A549 (cell line): ENCODE data around the gene ACTG2. TPM values are rescaled to one million over a fixed set of nuclear protein-coding genes. Genes with fewer than 3 reads are reported as not detected.

ENCODE experiments used
- ATAC-seq, 2 experiments: fragments of 200-7000 bp in 1 of 2; fragments of >200 bp in 1 of 2; cut with Nextera tagmentation in 1 of 2; cut with Tn5 transposase in 1 of 2; 3 replicates each; pipeline versions ENCODE4 v1.8.0 to v1.9.1; 2018 to 2020; ENCODE audit warnings: mild to moderate bottlenecking in 1 of 2, moderate library complexity in 1 of 2
- CTCF ChIA-PET: fragments of 300-600 bp; sonication (Branson Sonifier 250); formaldehyde crosslinking; extraction: SDS; loops from one replicate; lab custom pipeline; 2021; ENCODE audit warnings: antibody characterized with exemption, inconsistent platforms; lab: Yijun Ruan, JAX
- POLR2A ChIA-PET: fragments of 350-600 bp; formaldehyde crosslinking; extraction: SDS; loops from one replicate; lab custom pipeline; 2021; ENCODE audit warnings: antibody characterized with exemption, inconsistent platforms; lab: Yijun Ruan, JAX
- DNase-seq, 2 experiments: peaks; one replicate each; pipeline versions ENCODE4 v3.0.0 to v3.0.0-alpha.2; 2011 to 2016; ENCODE audit warnings: low read depth in 1 of 2, low spot score in 1 of 2
- FAIRE-seq: peaks from 2 replicates; lab custom pipeline; 2011; peaks lifted over from hg19 to GRCh38; lab: Jason Lieb, UNC
- H3K27ac ChIP-seq, 2 experiments: fragments of >200 bp; sonication (Bioruptor Twin); formaldehyde crosslinking; 3 replicates each; pipeline ENCODE4 v1.5.1; 2016 to 2017
- H3K4me1 ChIP-seq: fragments of >200 bp; sonication (Bioruptor Twin); formaldehyde crosslinking; 3 replicates; pipeline ENCODE4 v1.6.1; 2016
- H3K4me2 ChIP-seq: fragments of >200 bp; sonication (Bioruptor Twin); formaldehyde crosslinking; 3 replicates; pipeline ENCODE4 v1.6.1; 2016
- H3K4me3 ChIP-seq: fragments of >200 bp; sonication (Bioruptor Twin); formaldehyde crosslinking; 3 replicates; pipeline ENCODE4 v1.5.1; 2016
- H3K9me3 ChIP-seq: fragments of >200 bp; sonication (Bioruptor Twin); formaldehyde crosslinking; 3 replicates; pipeline ENCODE4 v1.6.1; 2016
- CEBPB ChIP-seq, 2 experiments: fragments of >200 bp in 1 of 2; sonication (Bioruptor Twin) in 1 of 2; formaldehyde crosslinking in 1 of 2; IDR thresholded peaks; 2 replicates each; pipeline ENCODE4 v1.6.1; 2012 to 2016
- CHD2 ChIP-seq: fragments of 150-350 bp; IDR thresholded peaks from 2 replicates; pipeline ENCODE4 v1.6.1; 2014; ENCODE audit warnings: low read length; ENCODE audit not compliant: partially characterized antibody
- CTCF ChIP-seq: fragments of >200 bp; sonication (Bioruptor Twin); formaldehyde crosslinking; IDR thresholded peaks from 3 replicates; pipeline ENCODE4 v1.5.1; 2016
- E2F6 ChIP-seq: IDR thresholded peaks from 2 replicates; pipeline ENCODE4 v1.6.1; 2012; ENCODE audit warnings: low read depth, borderline replicate concordance
- FOSB ChIP-seq: fragments of 250-450 bp; sonication (Bioruptor Pico); IDR thresholded peaks from 2 replicates; pipeline ENCODE4 v1.5.0; 2020; ENCODE audit warnings: mild to moderate bottlenecking, moderate library complexity
- HEYL ChIP-seq: fragments of 250-450 bp; sonication (Bioruptor Pico); IDR thresholded peaks from 2 replicates; pipeline ENCODE4 v1.8.0; 2021; ENCODE audit warnings: mild to moderate bottlenecking, moderate library complexity
- HOXA7 ChIP-seq: fragments of 250-450 bp; sonication (Bioruptor Pico); IDR thresholded peaks from 2 replicates; pipeline ENCODE4 v1.5.0; 2020; ENCODE audit warnings: mild to moderate bottlenecking, moderate library complexity
- HOXB13 ChIP-seq: fragments of 250-450 bp; sonication (Bioruptor Pico); IDR thresholded peaks from 2 replicates; pipeline ENCODE4 v1.5.0; 2020; ENCODE audit warnings: low read depth, mild to moderate bottlenecking, moderate library complexity
- KDM1A ChIP-seq: fragments of 200-600 bp; sonication (generic); IDR thresholded peaks from 2 replicates; pipeline ENCODE4 v1.6.1; 2016; ENCODE audit warnings: low read depth, mild to moderate bottlenecking
- KDM5A ChIP-seq: fragments of 200-600 bp; sonication (generic); IDR thresholded peaks from 2 replicates; pipeline ENCODE4 v1.6.1; 2016; ENCODE audit warnings: antibody characterized with exemption, mild to moderate bottlenecking
- MAFK ChIP-seq: fragments of 450-650 bp; IDR thresholded peaks from 2 replicates; pipeline ENCODE4 v1.6.1; 2014; ENCODE audit not compliant: partially characterized antibody
- MYC ChIP-seq: IDR thresholded peaks from 2 replicates; pipeline ENCODE4 v1.6.1; 2012; ENCODE audit warnings: mild to moderate bottlenecking, inconsistent platforms, low read length, improper control_type of control experiment, borderline replicate concordance
- NPAS2 ChIP-seq: fragments of 250-450 bp; sonication (Bioruptor Pico); IDR thresholded peaks from 2 replicates; pipeline ENCODE4 v1.8.0; 2022; ENCODE audit warnings: mild to moderate bottlenecking, moderate library complexity, borderline replicate concordance
- NR3C1 ChIP-seq: fragments of >200 bp; sonication (Bioruptor Twin); formaldehyde crosslinking; IDR thresholded peaks from 3 replicates; pipeline ENCODE4 v1.6.1; 2017
- PHF8 ChIP-seq: fragments of 200-600 bp; sonication (generic); IDR thresholded peaks from 2 replicates; pipeline ENCODE4 v1.6.1; 2016; ENCODE audit warnings: low read depth, mild to moderate bottlenecking, antibody characterized with exemption, moderate library complexity, borderline replicate concordance
- POLR2AphosphoS2 ChIP-seq: conservative IDR thresholded peaks from 2 replicates; pipeline ENCODE4 v1.6.1; 2012; ENCODE audit warnings: low read length, improper control_type of control experiment, inconsistent platforms
- RCOR1 ChIP-seq: fragments of 150-350 bp; IDR thresholded peaks from 2 replicates; pipeline ENCODE4 v1.6.1; 2014; ENCODE audit warnings: antibody characterized with exemption, low read length, low read depth
- TP53 ChIP-seq: fragments of 250-450 bp; sonication (Bioruptor Pico); IDR thresholded peaks from 2 replicates; pipeline ENCODE4 v1.5.0; 2021; ENCODE audit warnings: mild to moderate bottlenecking, moderate library complexity
- ZFP36 ChIP-seq: fragments of 450-650 bp; IDR thresholded peaks from 2 replicates; pipeline ENCODE4 v1.6.1; 2014; ENCODE audit warnings: borderline replicate concordance; ENCODE audit not compliant: partially characterized antibody
- ZSCAN20 ChIP-seq: fragments of 250-450 bp; sonication (Bioruptor Pico); IDR thresholded peaks from 2 replicates; pipeline ENCODE4 v1.8.0; 2022; ENCODE audit warnings: mild to moderate bottlenecking, moderate library complexity
- WGBS: methylation state at CpG from one replicate; pipeline ENCODE4 v1.1.6; 2017; ENCODE audit errors: missing lambda C conversion rate; 5-methylcytosine and 5-hydroxymethylcytosine counted together
- polyA plus RNA-seq, 4 experiments: library from polyadenylated mRNA; depleted of rRNA in 3 of 4; stranded (reverse); fragments of >200 nt; fragmentation: RNase III in 1 of 4; extraction: RNeasy Plus Mini Kit Qiagen cat#74134 plus additional on column Dnase treatment in 1 of 4; gene quantifications; 2 replicates in 3 of 4; 3 replicates in 1 of 4; pipeline ENCODE4 v1.2.3, GENCODE V29; 2011 to 2017
- TF ChIP-seq, protein P1 (sequence below): IDR thresholded peaks from 2 replicates; pipeline ENCODE4 v1.6.1; 2012
- TF ChIP-seq, protein P2 (sequence below): IDR thresholded peaks from 2 replicates; pipeline ENCODE4 v1.6.1; 2012
- TF ChIP-seq, protein P3 (sequence below): fragments of 450-650 bp; IDR thresholded peaks from 2 replicates; pipeline ENCODE4 v1.6.1; 2014; ENCODE audit warnings: antibody characterized with exemption
- TF ChIP-seq, protein P4 (sequence below): fragments of 250-450 bp; sonication (Bioruptor Pico); IDR thresholded peaks from 2 replicates; pipeline ENCODE4 v1.5.0; 2021; ENCODE audit warnings: mild to moderate bottlenecking, moderate library complexity, borderline replicate concordance

The ACTG2 gene
- polyA plus RNA-seq, 2 of the 4 experiments (the other 2 are of a cell fraction) = 0.04 to 0.26 TPM

DNA sequence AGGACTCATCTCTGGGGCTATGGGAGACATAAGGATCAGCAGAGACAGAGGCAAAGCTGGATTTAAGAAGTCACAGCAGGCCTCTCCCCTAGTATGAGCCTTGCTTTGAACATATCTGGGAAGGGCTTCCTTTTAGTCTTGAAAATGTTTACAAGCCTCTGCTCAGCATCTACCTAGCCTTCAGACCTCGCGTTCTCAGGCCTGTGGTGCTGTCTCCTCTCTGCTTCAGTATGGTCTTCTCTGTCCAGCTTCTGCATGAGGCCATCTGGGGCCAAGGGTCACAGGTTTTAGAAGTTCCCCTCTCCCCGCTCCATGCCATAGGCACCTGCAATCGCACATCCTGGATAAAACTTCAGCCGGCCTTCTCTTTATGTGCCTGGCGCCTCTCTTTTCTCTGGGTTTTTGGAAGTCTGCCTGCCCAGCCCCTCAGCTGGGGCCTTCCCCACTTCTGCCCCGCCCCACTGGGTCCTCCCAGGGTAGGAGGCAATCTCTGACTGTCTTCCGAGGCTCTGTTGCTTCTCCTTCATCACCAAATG lies 7.1 kb downstream of the ACTG2 start:
- FAIRE-seq (no peak), DNase-seq (no peak), ATAC-seq (peak in 1 of 2 experiments; percentile 32; a peak in 1 of 6 replicates)
- no peak overlapping the region for H3K4me3 ChIP-seq
- ChIA-PET POLR2A (no interaction called here), CTCF (interaction anchor here (1.1 kb wide), 1 partner anchor 11 kb away, joined by 3 read pairs; no protein-coding TSS in a partner anchor)
- H3K27ac ChIP-seq = no peak overlapping the region
- H3K4me2 ChIP-seq = no peak overlapping the region
- no peak for TF ChIP-seq NPAS2
- TF ChIP-seq CTCF = no peak
- no peak for TF ChIP-seq PHF8
- TF ChIP-seq KDM5A = no peak
- no peak for TF ChIP-seq HEYL (CRISPR knock-in tag)
- no peak for TF ChIP-seq MYC
- TF ChIP-seq FOSB = no peak
- no peak for TF ChIP-seq KDM1A
- no peak for TF ChIP-seq E2F6
- TF ChIP-seq HOXB13 (CRISPR knock-in tag) = no peak
- TF ChIP-seq RCOR1 = no peak
- TF ChIP-seq CHD2 = no peak
- TF ChIP-seq, protein P1, sequence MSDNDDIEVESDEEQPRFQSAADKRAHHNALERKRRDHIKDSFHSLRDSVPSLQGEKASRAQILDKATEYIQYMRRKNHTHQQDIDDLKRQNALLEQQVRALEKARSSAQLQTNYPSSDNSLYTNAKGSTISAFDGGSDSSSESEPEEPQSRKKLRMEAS = no peak
- no peak for TF ChIP-seq NR3C1
- TF ChIP-seq CEBPB (IDR thresholded peaks at IDR 0.05) = no peak
- no peak for TF ChIP-seq ZFP36
- no peak for TF ChIP-seq MAFK
- TF ChIP-seq POLR2AphosphoS2 = no peak
- TF ChIP-seq HOXA7 (CRISPR knock-in tag) = no peak
- no peaks in the 10 kb centered on the region for H3K9me3 ChIP-seq
- WGBS = 78% methylated on average over 8 of the region's 8 CpGs
- no peaks in the 10 kb centered on the region for H3K4me1 ChIP-seq

- ChIA-PET POLR2A (no interaction called here), CTCF (no interaction called here)
- 85% methylated on average over 10 of the region's 10 CpGs for WGBS
- FAIRE-seq (no peak), DNase-seq (no peak), ATAC-seq (no peak)
- Histone ChIP-seq H3K9me3 (no peaks in the 10 kb centered on the region), H3K4me2 (no peak overlapping the region), H3K4me3 (no peak overlapping the region), H3K27ac (no peak overlapping the region), H3K4me1 (no peaks in the 10 kb centered on the region)
- TF ChIP-seq ZSCAN20 (CRISPR knock-in tag) (no peak), PHF8 (no peak), ZFP36 (no peak), CHD2 (no peak), TP53 (CRISPR knock-in tag) (no peak), MYC (no peak), CEBPB (IDR thresholded peaks at IDR 0.05) (no peak)
- TF ChIP-seq, protein P2, sequence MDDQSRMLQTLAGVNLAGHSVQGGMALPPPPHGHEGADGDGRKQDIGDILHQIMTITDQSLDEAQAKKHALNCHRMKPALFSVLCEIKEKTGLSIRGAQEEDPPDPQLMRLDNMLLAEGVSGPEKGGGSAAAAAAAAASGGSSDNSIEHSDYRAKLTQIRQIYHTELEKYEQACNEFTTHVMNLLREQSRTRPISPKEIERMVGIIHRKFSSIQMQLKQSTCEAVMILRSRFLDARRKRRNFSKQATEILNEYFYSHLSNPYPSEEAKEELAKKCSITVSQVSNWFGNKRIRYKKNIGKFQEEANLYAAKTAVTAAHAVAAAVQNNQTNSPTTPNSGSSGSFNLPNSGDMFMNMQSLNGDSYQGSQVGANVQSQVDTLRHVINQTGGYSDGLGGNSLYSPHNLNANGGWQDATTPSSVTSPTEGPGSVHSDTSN = no peak
- TF ChIP-seq, protein P3, sequence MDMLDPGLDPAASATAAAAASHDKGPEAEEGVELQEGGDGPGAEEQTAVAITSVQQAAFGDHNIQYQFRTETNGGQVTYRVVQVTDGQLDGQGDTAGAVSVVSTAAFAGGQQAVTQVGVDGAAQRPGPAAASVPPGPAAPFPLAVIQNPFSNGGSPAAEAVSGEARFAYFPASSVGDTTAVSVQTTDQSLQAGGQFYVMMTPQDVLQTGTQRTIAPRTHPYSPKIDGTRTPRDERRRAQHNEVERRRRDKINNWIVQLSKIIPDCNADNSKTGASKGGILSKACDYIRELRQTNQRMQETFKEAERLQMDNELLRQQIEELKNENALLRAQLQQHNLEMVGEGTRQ = no peak
- TF ChIP-seq, protein P4, sequence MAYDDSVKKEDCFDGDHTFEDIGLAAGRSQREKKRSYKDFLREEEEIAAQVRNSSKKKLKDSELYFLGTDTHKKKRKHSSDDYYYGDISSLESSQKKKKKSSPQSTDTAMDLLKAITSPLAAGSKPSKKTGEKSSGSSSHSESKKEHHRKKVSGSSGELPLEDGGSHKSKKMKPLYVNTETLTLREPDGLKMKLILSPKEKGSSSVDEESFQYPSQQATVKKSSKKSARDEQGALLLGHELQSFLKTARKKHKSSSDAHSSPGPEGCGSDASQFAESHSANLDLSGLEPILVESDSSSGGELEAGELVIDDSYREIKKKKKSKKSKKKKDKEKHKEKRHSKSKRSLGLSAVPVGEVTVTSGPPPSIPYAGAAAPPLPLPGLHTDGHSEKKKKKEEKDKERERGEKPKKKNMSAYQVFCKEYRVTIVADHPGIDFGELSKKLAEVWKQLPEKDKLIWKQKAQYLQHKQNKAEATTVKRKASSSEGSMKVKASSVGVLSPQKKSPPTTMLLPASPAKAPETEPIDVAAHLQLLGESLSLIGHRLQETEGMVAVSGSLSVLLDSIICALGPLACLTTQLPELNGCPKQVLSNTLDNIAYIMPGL (CRISPR knock-in tag) = no peak
These were observed 8.3 kb downstream of the ACTG2 start for GRCh38 chr2:73901143-73901542.
